Mononuclear cell (primary cell): Measurements from ENCODE around the gene IL10RB. TPM values are rescaled to one million over a fixed set of nuclear protein-coding genes. Genes with fewer than 3 reads are reported as not detected.
"Not testable (repeated sequence)": the region's sequence is repeated elsewhere in the genome, so short reads cannot be mapped to it uniquely, and the experiment has no call there.

Experiments used
- H3K27me3 ChIP-seq: 2 replicates; pipeline ENCODE4 v1.6.0; 2011; ENCODE audit warnings: low read length, control low read depth; ENCODE audit not compliant: insufficient read depth
- H3K4me1 ChIP-seq: 2 replicates; pipeline ENCODE4 v1.5.1; 2011; ENCODE audit warnings: mild to moderate bottlenecking, low read length, control low read depth; ENCODE audit not compliant: insufficient read depth
- H3K4me3 ChIP-seq: 2 replicates; pipeline ENCODE4 v1.5.1; 2011; ENCODE audit warnings: mild to moderate bottlenecking, low read length, moderate library complexity
- H3K9me3 ChIP-seq: 2 replicates; pipeline ENCODE4 v1.5.1; 2011; ENCODE audit warnings: low read depth, mild to moderate bottlenecking, control low read depth, low read length
- total RNA-seq: library from RNA; depleted of rRNA; stranded (reverse); fragments of >200 nt; gene quantifications from one replicate; pipeline ENCODE4 v1.2.3, GENCODE V29; 2012

The IL10RB gene
- total RNA-seq, 1 donor, result 18.7 TPM

GRCh38 chr21:33251119-33251518 is 15.0 kb upstream of the IL10RB start:
- Histone ChIP-seq H3K4me3 (no peak overlapping the region), H3K4me1 (peaks cover 28% of the 10 kb centered on the region), H3K9me3 (no peaks in the 10 kb centered on the region), H3K27me3 (no peaks in the 10 kb centered on the region)

GRCh38 chr21:33253382-33253781 is 12.8 kb upstream of the IL10RB start:
- not testable (repeated sequence) for H3K9me3 ChIP-seq, H3K4me3 ChIP-seq, H3K27me3 ChIP-seq
- H3K4me1 ChIP-seq, result peaks cover 13% of the 10 kb centered on the region

GRCh38 chr21:33254766-33255165 is 11.4 kb upstream of the IL10RB start:
- Histone ChIP-seq H3K27me3 (no peaks in the 10 kb centered on the region), H3K4me3 (no peak overlapping the region), H3K4me1 (peaks cover 14% of the 10 kb centered on the region), H3K9me3 (no peaks in the 10 kb centered on the region)

- Histone ChIP-seq H3K4me3 (no peak overlapping the region), H3K27me3 (no peaks in the 10 kb centered on the region), H3K9me3 (no peaks in the 10 kb centered on the region), H3K4me1 (peaks cover 19% of the 10 kb centered on the region)
Observed at GRCh38 chr21:33255404-33255803, 10.8 kb upstream of the IL10RB start.

- H3K27me3 ChIP-seq, result no peaks in the 10 kb centered on the region
- H3K4me1 ChIP-seq, result peaks cover 23% of the 10 kb centered on the region
- H3K4me3 ChIP-seq, result no peak overlapping the region
- no peaks in the 10 kb centered on the region for H3K9me3 ChIP-seq
Observed at GRCh38 chr21:33256019-33256418, 10.1 kb upstream of the IL10RB start.

- Histone ChIP-seq H3K9me3 (no peaks in the 10 kb centered on the region), H3K4me3 (no peak overlapping the region), H3K4me1 (peaks cover 35% of the 10 kb centered on the region), H3K27me3 (no peaks in the 10 kb centered on the region)
Observed at GRCh38 chr21:33257094-33257803, 8.9 kb upstream of the IL10RB start.

GRCh38 chr21:33258475-33258874 is 7.7 kb upstream of the IL10RB start:
- Histone ChIP-seq H3K27me3 (no peaks in the 10 kb centered on the region), H3K9me3 (no peaks in the 10 kb centered on the region), H3K4me3 (no peak overlapping the region), H3K4me1 (peaks cover 46% of the 10 kb centered on the region)

GRCh38 chr21:33259428-33259827 is 6.7 kb upstream of the IL10RB start:
- Histone ChIP-seq H3K4me3 (no peak overlapping the region), H3K4me1 (peaks cover 55% of the 10 kb centered on the region), H3K27me3 (no peaks in the 10 kb centered on the region), H3K9me3 (no peaks in the 10 kb centered on the region)

GRCh38 chr21:33259995-33260394 is 6.2 kb upstream of the IL10RB start:
- no peaks in the 10 kb centered on the region for H3K27me3 ChIP-seq
- H3K4me3 ChIP-seq, result no peak overlapping the region
- H3K9me3 ChIP-seq, result no peaks in the 10 kb centered on the region
- peaks cover 61% of the 10 kb centered on the region for H3K4me1 ChIP-seq

- Histone ChIP-seq H3K4me3 (no peak overlapping the region), H3K27me3 (no peaks in the 10 kb centered on the region), H3K9me3 (no peaks in the 10 kb centered on the region), H3K4me1 (peaks cover 72% of the 10 kb centered on the region)
Observed at GRCh38 chr21:33261635-33262034, 4.5 kb upstream of the IL10RB start.

- Histone ChIP-seq H3K4me3 (no peak overlapping the region), H3K9me3 (no peaks in the 10 kb centered on the region), H3K27me3 (no peaks in the 10 kb centered on the region), H3K4me1 (peaks cover 83% of the 10 kb centered on the region)
Observed at GRCh38 chr21:33262921-33263320, 3.2 kb upstream of the IL10RB start.

GRCh38 chr21:33264561-33264960 is 1.6 kb upstream of the IL10RB start:
- peaks cover 88% of the 10 kb centered on the region for H3K4me1 ChIP-seq
- no peaks in the 10 kb centered on the region for H3K9me3 ChIP-seq
- no peak overlapping the region for H3K4me3 ChIP-seq
- no peaks in the 10 kb centered on the region for H3K27me3 ChIP-seq

GRCh38 chr21:33265664-33266049 is 510 bp upstream of the IL10RB start:
- Histone ChIP-seq H3K4me1 (peaks cover 88% of the 10 kb centered on the region), H3K9me3 (no peaks in the 10 kb centered on the region), H3K4me3 (peak overlapping the region; percentile 89), H3K27me3 (no peaks in the 10 kb centered on the region)

- H3K4me3 ChIP-seq, result peak overlapping the region; percentile 89
- peaks cover 89% of the 10 kb centered on the region for H3K4me1 ChIP-seq
- no peaks in the 10 kb centered on the region for H3K9me3 ChIP-seq
- no peaks in the 10 kb centered on the region for H3K27me3 ChIP-seq
Observed at GRCh38 chr21:33266789-33267135, 595 bp downstream of the IL10RB start.

- Histone ChIP-seq H3K4me3 (peak overlapping the region; percentile 89), H3K4me1 (peaks cover 89% of the 10 kb centered on the region), H3K9me3 (no peaks in the 10 kb centered on the region)
Observed at GRCh38 chr21:33267250-33267649, 1.1 kb downstream of the IL10RB start.

GRCh38 chr21:33268393-33268736 is 2.2 kb downstream of the IL10RB start:
- H3K27me3 ChIP-seq, result no peaks in the 10 kb centered on the region
- peaks cover 88% of the 10 kb centered on the region for H3K4me1 ChIP-seq
- H3K4me3 ChIP-seq, result no peak overlapping the region
- no peaks in the 10 kb centered on the region for H3K9me3 ChIP-seq

More at GRCh38 chr21:33267250-33267649, 1.1 kb downstream of the IL10RB start:
- H3K27me3 ChIP-seq, result no peaks in the 10 kb centered on the region
